HG03025 (cell line): ENCODE results near the gene TEN1.
"Not testable (repeated sequence)": the region's sequence is repeated elsewhere in the genome, so short reads cannot be mapped to it uniquely, and the experiment has no call there.

Source experiments
- ATAC-seq: cut with Tn5 transposase; IDR thresholded peaks from one replicate; pipeline ENCODE4 v1.9.1; 2021; ENCODE audit warnings: mild to moderate bottlenecking, moderate library complexity; ENCODE audit not compliant: unreplicated experiment, low FRiP score

The TEN1 gene

GRCh38 chr17:76022973-76023899, 44.2 kb downstream of the TEN1 start:
- ATAC-seq: no peak

GRCh38 chr17:76023900-76024237, 44.8 kb downstream of the TEN1 start:
- ATAC-seq: no peak

- no peak for ATAC-seq
Observed at GRCh38 chr17:76024353-76024752, 45.3 kb downstream of the TEN1 start.

GRCh38 chr17:76025294-76025693, 46.3 kb downstream of the TEN1 start:
- no peak for ATAC-seq

GRCh38 chr17:76026714-76027158, 47.7 kb downstream of the TEN1 start:
- ATAC-seq: no peak

- no peak for ATAC-seq
Observed at GRCh38 chr17:76027159-76027839, 48.3 kb downstream of the TEN1 start, which contains the start of gene EVPL. EVPL (minus strand) TSS chr17:76027306; CDS start chr17:76027198, 108 bp downstream.

- ATAC-seq: no peak
Observed at GRCh38 chr17:76032073-76032779, 53.2 kb downstream of the TEN1 start.

- no peak for ATAC-seq
Observed at GRCh38 chr17:76032780-76033108, 53.7 kb downstream of the TEN1 start.

- no peak for ATAC-seq
Observed at GRCh38 chr17:76033139-76033538, 54.1 kb downstream of the TEN1 start.

- ATAC-seq: no peak
Observed at GRCh38 chr17:76034428-76035350, 55.6 kb downstream of the TEN1 start.

- no peak for ATAC-seq
Observed at GRCh38 chr17:76036497-76037261, 57.6 kb downstream of the TEN1 start.

- ATAC-seq: no peak
Observed at GRCh38 chr17:76038050-76038449, 59.0 kb downstream of the TEN1 start.

GRCh38 chr17:76039121-76039520, 60.1 kb downstream of the TEN1 start:
- ATAC-seq: no peak

GRCh38 chr17:76040376-76040775, 61.3 kb downstream of the TEN1 start:
- no peak for ATAC-seq

- not testable (repeated sequence) for ATAC-seq
Observed at GRCh38 chr17:76042868-76043267, 63.8 kb downstream of the TEN1 start.

- not testable (repeated sequence) for ATAC-seq
Observed at GRCh38 chr17:76044475-76045007, 65.5 kb downstream of the TEN1 start.

- no peak for ATAC-seq
Observed at GRCh38 chr17:76046064-76046463, 67.0 kb downstream of the TEN1 start.

GRCh38 chr17:76048025-76048605, 69.1 kb downstream of the TEN1 start:
- ATAC-seq: no peak

- no peak for ATAC-seq
Observed at GRCh38 chr17:76048711-76049110, 69.7 kb downstream of the TEN1 start.
